ENCODE data around the gene CD79A.

Gene CD79A

GRCh38 chr19:41895745-41896580, 18.9 kb downstream of the CD79A start:
- H3K4me1 ChIP-seq (ENCODE audit: control insufficient read depth, insufficient read depth, low read length, poor library complexity, severe bottlenecking): peaks cover 31% of the 10 kb centered on the region
- no peak for DNase-seq
- no peaks in the 10 kb centered on the region for H3K9me3 ChIP-seq (ENCODE audit: control insufficient read depth, low read length)
- peaks cover 85% of the 10 kb centered on the region for H3K36me3 ChIP-seq (ENCODE audit: control insufficient read depth, insufficient read depth, low read length)
- no peak overlapping the region for H3K4me3 ChIP-seq (ENCODE audit: insufficient read depth, low read depth, low read length, poor library complexity, severe bottlenecking)
- peak overlapping the region; percentile 27 for H3K27ac ChIP-seq (ENCODE audit: insufficient read depth, low read length, poor library complexity, severe bottlenecking)
- H3K27me3 ChIP-seq (replicated peaks; ENCODE audit: control insufficient read depth, insufficient read depth, low read length, poor library complexity, severe bottlenecking): no peaks in the 10 kb centered on the region

- Histone ChIP-seq H3K27me3 (replicated peaks; ENCODE audit: control insufficient read depth, insufficient read depth, low read length, poor library complexity, severe bottlenecking) (no peaks in the 10 kb centered on the region), H3K9me3 (ENCODE audit: control insufficient read depth, low read length) (no peaks in the 10 kb centered on the region), H3K4me1 (ENCODE audit: control insufficient read depth, insufficient read depth, low read length, poor library complexity, severe bottlenecking) (peaks cover 29% of the 10 kb centered on the region), H3K4me3 (ENCODE audit: insufficient read depth, low read depth, low read length, poor library complexity, severe bottlenecking) (no peak overlapping the region), H3K27ac (ENCODE audit: insufficient read depth, low read length, poor library complexity, severe bottlenecking) (no peak overlapping the region), H3K36me3 (ENCODE audit: control insufficient read depth, insufficient read depth, low read length) (peaks cover 86% of the 10 kb centered on the region)
- DNase-seq: no peak
Observed at GRCh38 chr19:41896581-41896942, 19.5 kb downstream of the CD79A start.

- Histone ChIP-seq H3K4me1 (ENCODE audit: control insufficient read depth, insufficient read depth, low read length, poor library complexity, severe bottlenecking) (peaks cover 24% of the 10 kb centered on the region), H3K4me3 (ENCODE audit: insufficient read depth, low read depth, low read length, poor library complexity, severe bottlenecking) (no peak overlapping the region), H3K36me3 (ENCODE audit: control insufficient read depth, insufficient read depth, low read length) (peaks cover 86% of the 10 kb centered on the region), H3K27me3 (replicated peaks; ENCODE audit: control insufficient read depth, insufficient read depth, low read length, poor library complexity, severe bottlenecking) (no peaks in the 10 kb centered on the region), H3K27ac (ENCODE audit: insufficient read depth, low read length, poor library complexity, severe bottlenecking) (peak overlapping the region; percentile 37), H3K9me3 (ENCODE audit: control insufficient read depth, low read length) (no peaks in the 10 kb centered on the region)
- no peak for DNase-seq
Observed at GRCh38 chr19:41897181-41897580, 20.1 kb downstream of the CD79A start.

GRCh38 chr19:41897820-41898219, 20.7 kb downstream of the CD79A start:
- no peaks in the 10 kb centered on the region for H3K27me3 ChIP-seq (replicated peaks; ENCODE audit: control insufficient read depth, insufficient read depth, low read length, poor library complexity, severe bottlenecking)
- no peak for DNase-seq
- peaks cover 86% of the 10 kb centered on the region for H3K36me3 ChIP-seq (ENCODE audit: control insufficient read depth, insufficient read depth, low read length)
- no peaks in the 10 kb centered on the region for H3K9me3 ChIP-seq (ENCODE audit: control insufficient read depth, low read length)
- H3K4me1 ChIP-seq (ENCODE audit: control insufficient read depth, insufficient read depth, low read length, poor library complexity, severe bottlenecking): peaks cover 17% of the 10 kb centered on the region
- H3K4me3 ChIP-seq (ENCODE audit: insufficient read depth, low read depth, low read length, poor library complexity, severe bottlenecking): no peak overlapping the region
- no peak overlapping the region for H3K27ac ChIP-seq (ENCODE audit: insufficient read depth, low read length, poor library complexity, severe bottlenecking)

GRCh38 chr19:41898235-41898634, 21.2 kb downstream of the CD79A start:
- DNase-seq: no peak
- Histone ChIP-seq H3K4me1 (ENCODE audit: control insufficient read depth, insufficient read depth, low read length, poor library complexity, severe bottlenecking) (peaks cover 13% of the 10 kb centered on the region), H3K9me3 (ENCODE audit: control insufficient read depth, low read length) (no peaks in the 10 kb centered on the region), H3K36me3 (ENCODE audit: control insufficient read depth, insufficient read depth, low read length) (peaks cover 87% of the 10 kb centered on the region), H3K27me3 (replicated peaks; ENCODE audit: control insufficient read depth, insufficient read depth, low read length, poor library complexity, severe bottlenecking) (no peaks in the 10 kb centered on the region), H3K4me3 (ENCODE audit: insufficient read depth, low read depth, low read length, poor library complexity, severe bottlenecking) (no peak overlapping the region), H3K27ac (ENCODE audit: insufficient read depth, low read length, poor library complexity, severe bottlenecking) (no peak overlapping the region)

GRCh38 chr19:41901707-41902360, 24.8 kb downstream of the CD79A start:
- Histone ChIP-seq H3K36me3 (ENCODE audit: control insufficient read depth, insufficient read depth, low read length) (peaks cover 92% of the 10 kb centered on the region), H3K4me3 (ENCODE audit: insufficient read depth, low read depth, low read length, poor library complexity, severe bottlenecking) (no peak overlapping the region), H3K27me3 (replicated peaks; ENCODE audit: control insufficient read depth, insufficient read depth, low read length, poor library complexity, severe bottlenecking) (no peaks in the 10 kb centered on the region), H3K9me3 (ENCODE audit: control insufficient read depth, low read length) (no peaks in the 10 kb centered on the region), H3K4me1 (ENCODE audit: control insufficient read depth, insufficient read depth, low read length, poor library complexity, severe bottlenecking) (peaks cover 7% of the 10 kb centered on the region), H3K27ac (ENCODE audit: insufficient read depth, low read length, poor library complexity, severe bottlenecking) (no peak overlapping the region)
- no peak for DNase-seq

GRCh38 chr19:41902594-41902993, 25.5 kb downstream of the CD79A start:
- H3K27me3 ChIP-seq (replicated peaks; ENCODE audit: control insufficient read depth, insufficient read depth, low read length, poor library complexity, severe bottlenecking): no peaks in the 10 kb centered on the region
- no peak for DNase-seq
- peaks cover 92% of the 10 kb centered on the region for H3K36me3 ChIP-seq (ENCODE audit: control insufficient read depth, insufficient read depth, low read length)
- no peak overlapping the region for H3K27ac ChIP-seq (ENCODE audit: insufficient read depth, low read length, poor library complexity, severe bottlenecking)
- no peaks in the 10 kb centered on the region for H3K9me3 ChIP-seq (ENCODE audit: control insufficient read depth, low read length)
- no peak overlapping the region for H3K4me3 ChIP-seq (ENCODE audit: insufficient read depth, low read depth, low read length, poor library complexity, severe bottlenecking)
- peaks cover 7% of the 10 kb centered on the region for H3K4me1 ChIP-seq (ENCODE audit: control insufficient read depth, insufficient read depth, low read length, poor library complexity, severe bottlenecking)

- H3K4me1 ChIP-seq (ENCODE audit: control insufficient read depth, insufficient read depth, low read length, poor library complexity, severe bottlenecking): peaks cover 7% of the 10 kb centered on the region
- peaks cover 84% of the 10 kb centered on the region for H3K36me3 ChIP-seq (ENCODE audit: control insufficient read depth, insufficient read depth, low read length)
- DNase-seq: no peak
- H3K27ac ChIP-seq (ENCODE audit: insufficient read depth, low read length, poor library complexity, severe bottlenecking): no peak overlapping the region
- no peaks in the 10 kb centered on the region for H3K9me3 ChIP-seq (ENCODE audit: control insufficient read depth, low read length)
- no peak overlapping the region for H3K4me3 ChIP-seq (ENCODE audit: insufficient read depth, low read depth, low read length, poor library complexity, severe bottlenecking)
- no peaks in the 10 kb centered on the region for H3K27me3 ChIP-seq (replicated peaks; ENCODE audit: control insufficient read depth, insufficient read depth, low read length, poor library complexity, severe bottlenecking)
Observed at GRCh38 chr19:41903193-41903953, 26.3 kb downstream of the CD79A start.

- no peak overlapping the region for H3K4me3 ChIP-seq (ENCODE audit: insufficient read depth, low read depth, low read length, poor library complexity, severe bottlenecking)
- no peaks in the 10 kb centered on the region for H3K9me3 ChIP-seq (ENCODE audit: control insufficient read depth, low read length)
- no peak overlapping the region for H3K27ac ChIP-seq (ENCODE audit: insufficient read depth, low read length, poor library complexity, severe bottlenecking)
- no peaks in the 10 kb centered on the region for H3K27me3 ChIP-seq (replicated peaks; ENCODE audit: control insufficient read depth, insufficient read depth, low read length, poor library complexity, severe bottlenecking)
- H3K36me3 ChIP-seq (ENCODE audit: control insufficient read depth, insufficient read depth, low read length): peaks cover 75% of the 10 kb centered on the region
- no peak for DNase-seq
- H3K4me1 ChIP-seq (ENCODE audit: control insufficient read depth, insufficient read depth, low read length, poor library complexity, severe bottlenecking): peaks cover 7% of the 10 kb centered on the region
Observed at GRCh38 chr19:41904118-41904870, 27.2 kb downstream of the CD79A start.

Measured in effector memory CD4-positive, alpha-beta T cell (primary cell).